GM12801 (cell line): Measurements from ENCODE around the gene SPPL3.

Source experiments
- CTCF ChIP-seq: IDR thresholded peaks from one replicate; pipeline ENCODE4 v1.5.1; 2011; ENCODE audit warnings: control low read depth; ENCODE audit not compliant: insufficient read length; ENCODE audit errors: extremely low read depth

Gene SPPL3

GRCh38 chr12:120904197-120904773 lies at the start of gene SPPL3:
SPPL3 (minus strand) TSS chr12:120904358; CDS start chr12:120903867, 491 bp downstream.
- TF ChIP-seq CTCF: no peak

GRCh38 chr12:120950807-120951206 lies 46.6 kb upstream of the SPPL3 start:
- no peak for TF ChIP-seq CTCF

- TF ChIP-seq CTCF: no peak
Observed at GRCh38 chr12:120944645-120945217, 40.6 kb upstream of the SPPL3 start.

GRCh38 chr12:120943482-120943881 lies 39.3 kb upstream of the SPPL3 start:
- TF ChIP-seq CTCF: no peak

- no peak for TF ChIP-seq CTCF
Observed at GRCh38 chr12:120941846-120942405, 37.8 kb upstream of the SPPL3 start.

GRCh38 chr12:120941412-120941811 lies 37.3 kb upstream of the SPPL3 start:
- TF ChIP-seq CTCF: no peak

GRCh38 chr12:120940799-120941198 lies 36.6 kb upstream of the SPPL3 start:
- no peak for TF ChIP-seq CTCF
